Bronchial smooth muscle cell (primary cell): ENCODE data around the gene GDF2. TPM values are rescaled to one million over a fixed set of nuclear protein-coding genes. Genes with fewer than 3 reads are reported as not detected.

Experiments
- total RNA-seq: library from RNA; depleted of rRNA; stranded (reverse); fragments of >200 nt; gene quantifications from 2 replicates; pipeline ENCODE4 v1.2.1, GENCODE V29; 2014

The GDF2 gene
- not detected in 2 replicates for total RNA-seq

DNA sequence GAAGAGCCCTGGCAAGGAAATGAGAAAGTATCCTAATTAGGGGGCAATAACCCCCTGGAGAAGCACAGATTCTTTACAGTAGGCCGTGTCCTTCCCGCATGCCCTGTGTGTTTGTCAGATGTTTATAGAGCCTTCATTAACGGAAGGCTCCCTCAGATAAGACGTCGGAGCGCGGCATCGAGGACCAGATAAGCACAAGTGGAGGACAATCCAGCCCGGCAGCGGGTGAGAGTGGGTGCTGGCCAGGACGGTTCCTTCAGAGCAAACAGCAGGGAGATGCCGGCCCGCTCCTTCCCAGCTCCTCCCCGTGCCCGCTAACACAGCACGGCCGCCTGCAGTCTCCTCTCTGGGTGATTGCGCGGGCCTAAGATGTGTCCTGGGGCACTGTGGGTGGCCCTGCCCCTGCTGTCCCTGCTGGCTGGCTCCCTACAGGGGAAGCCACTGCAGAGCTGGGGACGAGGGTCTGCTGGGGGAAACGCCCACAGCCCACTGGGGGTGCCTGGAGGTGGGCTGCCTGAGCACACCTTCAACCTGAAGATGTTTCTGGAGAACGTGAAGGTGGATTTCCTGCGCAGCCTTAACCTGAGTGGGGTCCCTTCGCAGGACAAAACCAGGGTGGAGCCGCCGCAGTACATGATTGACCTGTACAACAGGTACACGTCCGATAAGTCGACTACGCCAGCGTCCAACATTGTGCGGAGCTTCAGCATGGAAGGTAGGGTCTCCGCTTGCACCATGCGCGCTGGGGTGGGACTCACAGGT is at the start of gene GDF2:
Gene GDF2, plus strand, starts transcription at position 155 of the 762 bp plus-strand sequence. Its CDS starts 215 bp downstream, at position 370.

DNA sequence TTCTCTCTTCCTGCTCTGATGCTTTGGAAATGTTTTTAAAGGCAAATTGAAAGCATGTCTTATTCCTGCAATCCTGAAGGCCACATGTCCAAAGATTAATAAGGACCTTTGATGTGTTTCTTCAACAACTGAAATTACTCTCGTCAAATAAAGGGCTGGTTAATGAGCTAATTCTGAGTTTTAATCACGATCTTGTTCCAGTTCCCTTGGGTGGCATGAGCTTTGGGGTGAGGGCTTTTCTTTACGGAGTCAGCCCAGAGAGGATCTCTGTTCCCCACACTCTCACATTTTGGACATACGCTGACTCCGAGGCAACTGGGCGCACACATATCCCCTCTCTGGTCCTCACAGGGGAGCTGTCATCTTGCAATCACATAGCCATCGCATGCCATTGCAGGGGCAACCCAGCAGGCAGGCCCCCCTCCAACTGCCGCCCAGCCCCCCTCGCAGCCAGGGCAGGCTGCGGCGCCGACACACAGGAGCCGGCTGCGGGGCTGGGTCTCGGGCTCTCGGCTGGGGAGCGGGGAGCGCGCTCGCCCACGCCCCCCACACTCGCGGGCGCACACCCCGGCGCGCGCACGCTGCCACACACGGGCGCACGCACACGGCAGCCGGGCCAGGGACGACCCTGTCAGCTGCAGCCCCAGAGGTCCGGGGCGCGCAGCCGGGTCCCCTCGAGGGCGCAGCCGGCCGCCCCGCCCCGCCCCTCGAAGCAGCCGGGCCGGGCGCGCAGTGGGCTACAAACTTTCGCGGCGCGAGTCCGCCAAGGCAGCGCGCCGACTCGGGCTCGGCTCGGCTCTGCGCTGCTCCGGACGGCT is 22.4 kb upstream of the GDF2 start, which contains the start of gene GDF10:
Gene GDF10, plus strand, starts transcription at position 587 of the 818 bp plus-strand sequence. CDS start 455 bp downstream, outside the sequence.

DNA sequence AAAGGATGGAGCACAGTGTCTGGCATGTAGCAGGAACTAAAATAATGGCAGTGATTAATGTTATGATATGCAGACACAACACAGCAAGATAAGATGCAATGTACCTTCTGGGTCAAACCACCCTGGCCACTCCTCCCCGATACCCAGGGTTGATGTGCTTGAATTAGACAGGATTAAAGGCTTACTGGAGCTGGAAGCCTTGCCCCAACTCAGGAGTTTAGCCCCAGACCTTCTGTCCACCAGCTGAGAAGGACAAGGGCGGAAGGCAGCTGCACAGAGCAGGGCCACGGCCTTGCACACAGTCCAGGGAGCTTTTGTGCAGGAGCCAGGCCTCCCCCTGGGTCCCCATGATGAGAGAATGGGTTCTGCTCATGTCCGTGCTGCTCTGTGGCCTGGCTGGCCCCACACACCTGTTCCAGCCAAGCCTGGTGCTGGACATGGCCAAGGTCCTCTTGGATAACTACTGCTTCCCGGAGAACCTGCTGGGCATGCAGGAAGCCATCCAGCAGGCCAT is 25.9 kb downstream of the GDF2 start, which contains the start of gene RBP3:
Gene RBP3, plus strand, starts transcription at position 226 of the 514 bp plus-strand sequence. Its CDS starts 122 bp downstream, at position 348.

Other genes with a start within 250 kb of the GDF2 start
- gene GDF10, start 22.3 kb upstream of the GDF2 start, total RNA-seq = 7.7 and 152 TPM in 2 replicates
- gene RBP3, start 25.9 kb downstream of the GDF2 start, total RNA-seq = not detected in 2 replicates
- gene ZNF488, start 61.8 kb downstream of the GDF2 start, total RNA-seq = 0.34 TPM in 1 of 2 replicates, not detected in the other
- 0.32 and 0.52 TPM in 2 replicates for gene ANXA8, start 161.7 kb downstream of the GDF2 start, total RNA-seq
- gene FAM25G, start 169.2 kb downstream of the GDF2 start, total RNA-seq = not detected in 2 replicates
- 2.7 and 4.1 TPM in 2 replicates for gene AGAP9, start 201.2 kb downstream of the GDF2 start, total RNA-seq